SU-DHL-6 (cell line): ENCODE measurements around the gene PTPN4.

Source experiments
- H2AFZ ChIP-seq: fragments of 200-600 bp; sonication (generic); 2 replicates; pipeline ENCODE4 v1.6.1; 2014; ENCODE audit warnings: low read depth, mild to moderate bottlenecking, moderate library complexity, mixed read lengths, antibody characterized with exemption, low read length; ENCODE audit not compliant: severe bottlenecking
- H3F3A ChIP-seq: fragments of 200-600 bp; shearing (Covaris generic); 2 replicates; pipeline ENCODE4 v1.6.0; 2016; ENCODE audit warnings: antibody characterized with exemption, mild to moderate bottlenecking; ENCODE audit not compliant: insufficient read depth
- H3K27ac ChIP-seq: fragments of 200-600 bp; sonication (generic); 2 replicates; pipeline ENCODE4 v1.5.1; 2016; ENCODE audit warnings: low read depth, mild to moderate bottlenecking, low read length, moderate library complexity, mixed read lengths
- H3K27me3 ChIP-seq: fragments of 200-600 bp; sonication (generic), shearing (Covaris generic); 2 replicates; pipeline ENCODE4 v1.6.0; 2014; ENCODE audit warnings: mild to moderate bottlenecking, low read length
- H3K36me3 ChIP-seq: fragments of 200-600 bp; sonication (generic); 2 replicates; pipeline ENCODE4 v1.6.1; 2014; ENCODE audit warnings: mild to moderate bottlenecking, low read length, mixed read lengths
- H3K4me2 ChIP-seq: fragments of 300-600, 200-600 bp; shearing (Covaris generic), sonication (generic); 2 replicates; pipeline ENCODE4 v1.6.0; 2014; ENCODE audit warnings: low read length, low read depth, mild to moderate bottlenecking; ENCODE audit not compliant: poor library complexity, severe bottlenecking
- H3K4me3 ChIP-seq: fragments of 200-600 bp; sonication (generic); 2 replicates; pipeline ENCODE4 v1.5.1; 2014; ENCODE audit warnings: antibody characterized with exemption, low read length, mild to moderate bottlenecking, mixed read lengths; ENCODE audit not compliant: insufficient read depth, poor library complexity, severe bottlenecking
- H3K79me2 ChIP-seq: fragments of 200-600 bp; sonication (generic); 2 replicates; pipeline ENCODE4 v1.6.1; 2014; ENCODE audit warnings: mild to moderate bottlenecking, low read length, moderate library complexity; ENCODE audit not compliant: insufficient read depth
- H3K9ac ChIP-seq: fragments of 200-600 bp; sonication (generic); 2 replicates; pipeline ENCODE4 v1.7.0; 2014; ENCODE audit warnings: mild to moderate bottlenecking, low read length
- H3K9me2 ChIP-seq: fragments of 200-600 bp; sonication (generic); replicated peaks from 2 replicates; pipeline ENCODE4 v1.6.1; 2014; ENCODE audit warnings: low read length; ENCODE audit not compliant: insufficient read depth
- H3K9me3 ChIP-seq: fragments of 200-600 bp; sonication (generic); 2 replicates; pipeline ENCODE4 v1.6.1; 2014; ENCODE audit warnings: low read length, mixed read lengths; ENCODE audit not compliant: insufficient read depth
- H4K20me1 ChIP-seq: fragments of 200-600 bp; sonication (generic); 2 replicates; pipeline ENCODE4 v1.6.1; 2014; ENCODE audit warnings: low read depth, mild to moderate bottlenecking, antibody characterized with exemption, low read length, moderate library complexity, mixed read lengths
- EZH2phosphoT487 ChIP-seq: fragments of 200-600 bp; sonication (generic), shearing (Covaris generic); conservative IDR thresholded peaks from 2 replicates; pipeline ENCODE4 v1.6.1; 2018; ENCODE audit warnings: mild to moderate bottlenecking, antibody characterized with exemption, low read length, moderate library complexity, mixed read lengths
- TF ChIP-seq, protein P1 (sequence below): fragments of 200-600 bp; sonication (generic); IDR thresholded peaks from one replicate; pipeline ENCODE4 v1.5.1; 2017; ENCODE audit warnings: antibody characterized with exemption, mild to moderate bottlenecking, low read length, moderate library complexity; ENCODE audit not compliant: insufficient read depth, poor library complexity, severe bottlenecking

The PTPN4 gene

DNA sequence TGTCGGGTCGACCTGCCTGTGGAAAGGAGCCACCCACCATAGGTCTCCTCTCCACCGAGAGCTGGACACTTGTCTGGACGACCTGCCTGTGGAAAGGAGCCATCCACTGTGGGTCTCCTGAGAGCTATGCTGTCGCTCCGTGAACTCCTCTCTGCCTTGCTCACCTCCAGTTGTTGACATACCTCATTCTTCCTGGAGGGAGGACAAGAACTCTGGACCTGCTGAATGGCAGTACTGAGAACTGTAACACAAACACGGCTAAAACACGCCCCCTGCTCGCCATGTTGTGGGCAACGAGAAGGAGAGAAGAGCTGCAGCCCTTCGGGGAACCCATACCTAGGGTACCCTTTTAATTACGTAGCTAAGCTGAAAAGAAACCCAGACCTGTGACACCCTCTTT is 77.6 kb downstream of the PTPN4 start:
- Histone ChIP-seq H4K20me1 (no peaks in the 10 kb centered on the region), H2AFZ (no peak overlapping the region), H3K36me3 (no peaks in the 10 kb centered on the region), H3K4me2 (no peak overlapping the region), H3K27me3 (no peaks in the 10 kb centered on the region), H3K9me2 (no peaks in the 10 kb centered on the region), H3K79me2 (0 out of 2 replicates have a peak, but pooled peaks cover 5% of the 10 kb centered on the region), H3K27ac (no peak overlapping the region), H3K9ac (no peak overlapping the region), H3K9me3 (no peaks in the 10 kb centered on the region), H3K4me3 (no peak overlapping the region), H3F3A (no peaks in the 10 kb centered on the region; the same call in 1 of the 2 replicates)
- TF ChIP-seq EZH2phosphoT487: no peak
- TF ChIP-seq, protein P1, sequence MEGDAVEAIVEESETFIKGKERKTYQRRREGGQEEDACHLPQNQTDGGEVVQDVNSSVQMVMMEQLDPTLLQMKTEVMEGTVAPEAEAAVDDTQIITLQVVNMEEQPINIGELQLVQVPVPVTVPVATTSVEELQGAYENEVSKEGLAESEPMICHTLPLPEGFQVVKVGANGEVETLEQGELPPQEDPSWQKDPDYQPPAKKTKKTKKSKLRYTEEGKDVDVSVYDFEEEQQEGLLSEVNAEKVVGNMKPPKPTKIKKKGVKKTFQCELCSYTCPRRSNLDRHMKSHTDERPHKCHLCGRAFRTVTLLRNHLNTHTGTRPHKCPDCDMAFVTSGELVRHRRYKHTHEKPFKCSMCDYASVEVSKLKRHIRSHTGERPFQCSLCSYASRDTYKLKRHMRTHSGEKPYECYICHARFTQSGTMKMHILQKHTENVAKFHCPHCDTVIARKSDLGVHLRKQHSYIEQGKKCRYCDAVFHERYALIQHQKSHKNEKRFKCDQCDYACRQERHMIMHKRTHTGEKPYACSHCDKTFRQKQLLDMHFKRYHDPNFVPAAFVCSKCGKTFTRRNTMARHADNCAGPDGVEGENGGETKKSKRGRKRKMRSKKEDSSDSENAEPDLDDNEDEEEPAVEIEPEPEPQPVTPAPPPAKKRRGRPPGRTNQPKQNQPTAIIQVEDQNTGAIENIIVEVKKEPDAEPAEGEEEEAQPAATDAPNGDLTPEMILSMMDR: no peak

GRCh38 chr2:119837759-119838158 is 78.0 kb downstream of the PTPN4 start:
- no peak overlapping the region for H3K4me2 ChIP-seq
- H3K4me3 ChIP-seq: no peak overlapping the region
- H2AFZ ChIP-seq: no peak overlapping the region
- no peaks in the 10 kb centered on the region for H3K9me2 ChIP-seq
- no peaks in the 10 kb centered on the region for H3K36me3 ChIP-seq
- no peaks in the 10 kb centered on the region for H3K9me3 ChIP-seq
- no peaks in the 10 kb centered on the region for H4K20me1 ChIP-seq
- no peaks in the 10 kb centered on the region; the same call in 1 of the 2 replicates for H3F3A ChIP-seq
- no peak overlapping the region for H3K27ac ChIP-seq
- 0 out of 2 replicates have a peak, but pooled peaks cover 5% of the 10 kb centered on the region for H3K79me2 ChIP-seq
- TF ChIP-seq EZH2phosphoT487: no peak
- TF ChIP-seq, protein P1: no peak
- no peak overlapping the region for H3K9ac ChIP-seq
- no peaks in the 10 kb centered on the region for H3K27me3 ChIP-seq

DNA sequence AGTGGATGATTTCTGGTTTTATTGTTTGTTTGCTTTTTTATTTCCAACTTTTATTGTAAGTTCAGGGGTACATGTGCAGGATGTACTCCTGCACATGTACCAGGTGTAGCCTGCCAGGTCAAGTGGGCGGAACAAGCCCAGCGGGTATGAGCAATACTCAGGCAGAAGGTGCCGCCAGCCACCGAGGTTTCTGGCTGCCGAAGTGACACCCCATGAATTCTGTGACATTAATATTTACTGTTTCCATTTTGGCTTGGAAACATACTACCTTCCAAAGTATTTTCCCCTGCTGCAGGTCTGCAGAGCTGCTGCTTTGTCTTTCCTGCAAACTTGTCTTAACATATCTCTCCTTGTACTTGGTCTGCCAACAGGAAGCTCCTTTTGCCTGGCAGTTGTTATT is 78.5 kb downstream of the PTPN4 start:
- H3K9ac ChIP-seq: no peak overlapping the region
- no peak overlapping the region for H3K4me2 ChIP-seq
- no peak overlapping the region for H3K27ac ChIP-seq
- H3F3A ChIP-seq: no peaks in the 10 kb centered on the region
- no peaks in the 10 kb centered on the region for H3K27me3 ChIP-seq
- no peaks in the 10 kb centered on the region for H3K9me3 ChIP-seq
- no peak overlapping the region for H2AFZ ChIP-seq
- H3K36me3 ChIP-seq: no peaks in the 10 kb centered on the region
- no peak for TF ChIP-seq EZH2phosphoT487
- TF ChIP-seq, protein P1: no peak
- no peak overlapping the region for H3K4me3 ChIP-seq
- no peaks in the 10 kb centered on the region for H3K9me2 ChIP-seq
- no peaks in the 10 kb centered on the region for H4K20me1 ChIP-seq
- 0 out of 2 replicates have a peak, but pooled peaks cover 5% of the 10 kb centered on the region for H3K79me2 ChIP-seq
